Ovary (tissue), 3 donors: ENCODE data around the gene TMEM52B.

Experiments used
- EP300 ChIP-seq: sonication (generic); formaldehyde crosslinking; IDR thresholded peaks from one replicate; pipeline ENCODE4 v1.6.1; 2017; ENCODE audit warnings: antibody characterized with exemption
- TF ChIP-seq, protein P1 (sequence below), 3 donors: fragments of 450-650 bp in 2 of 3; fragments of 200-600 bp in 1 of 3; IDR thresholded peaks; one replicate each; pipeline versions ENCODE4 v1.5.1 to v1.8.0; 2016 to 2022; ENCODE audit warnings: antibody characterized with exemption in 3 of 3, mild to moderate bottlenecking in 1 of 3
- donor health status: DM: no; HTN: no; CAD: no.

GRCh38 chr12:10169104-10169503, 9.7 kb upstream of the TMEM52B start:
- TF ChIP-seq, protein P1, sequence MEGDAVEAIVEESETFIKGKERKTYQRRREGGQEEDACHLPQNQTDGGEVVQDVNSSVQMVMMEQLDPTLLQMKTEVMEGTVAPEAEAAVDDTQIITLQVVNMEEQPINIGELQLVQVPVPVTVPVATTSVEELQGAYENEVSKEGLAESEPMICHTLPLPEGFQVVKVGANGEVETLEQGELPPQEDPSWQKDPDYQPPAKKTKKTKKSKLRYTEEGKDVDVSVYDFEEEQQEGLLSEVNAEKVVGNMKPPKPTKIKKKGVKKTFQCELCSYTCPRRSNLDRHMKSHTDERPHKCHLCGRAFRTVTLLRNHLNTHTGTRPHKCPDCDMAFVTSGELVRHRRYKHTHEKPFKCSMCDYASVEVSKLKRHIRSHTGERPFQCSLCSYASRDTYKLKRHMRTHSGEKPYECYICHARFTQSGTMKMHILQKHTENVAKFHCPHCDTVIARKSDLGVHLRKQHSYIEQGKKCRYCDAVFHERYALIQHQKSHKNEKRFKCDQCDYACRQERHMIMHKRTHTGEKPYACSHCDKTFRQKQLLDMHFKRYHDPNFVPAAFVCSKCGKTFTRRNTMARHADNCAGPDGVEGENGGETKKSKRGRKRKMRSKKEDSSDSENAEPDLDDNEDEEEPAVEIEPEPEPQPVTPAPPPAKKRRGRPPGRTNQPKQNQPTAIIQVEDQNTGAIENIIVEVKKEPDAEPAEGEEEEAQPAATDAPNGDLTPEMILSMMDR (IDR thresholded peaks at IDR 0.05), result no peak
- no peak for TF ChIP-seq EP300
